Stimulated activated naive CD4-positive, alpha-beta T cell (primary cell): ENCODE results near the gene MAST4.
"Not testable (repeated sequence)": the region's sequence is repeated elsewhere in the genome, so short reads cannot be mapped to it uniquely, and the experiment has no call there.

Experiments used
- DNase-seq, 6 experiments: peaks; one replicate each; lab custom pipeline; 2025; lab: John Stamatoyannopoulos, UW

Gene MAST4

DNA sequence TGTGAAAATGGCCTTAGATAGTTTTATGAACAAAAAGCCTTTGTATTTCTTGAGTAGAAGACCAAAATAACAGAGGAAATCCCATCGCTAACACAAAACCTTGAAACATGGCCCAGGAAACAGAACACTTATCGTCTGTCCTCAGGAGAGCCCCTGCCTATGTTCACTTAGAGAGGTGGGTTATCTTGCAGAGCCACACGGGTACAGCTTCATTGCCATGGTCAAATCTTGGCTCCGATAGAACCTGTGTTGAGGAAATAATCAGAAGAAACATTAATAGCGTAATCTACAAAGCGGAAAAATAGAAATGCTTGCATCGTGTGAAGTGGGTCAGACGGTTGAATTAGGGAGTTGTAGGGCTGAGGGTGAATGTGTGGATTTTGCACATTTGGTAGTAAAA lies 216.1 kb downstream of the MAST4 start:
- DNase-seq, result no peak

DNA sequence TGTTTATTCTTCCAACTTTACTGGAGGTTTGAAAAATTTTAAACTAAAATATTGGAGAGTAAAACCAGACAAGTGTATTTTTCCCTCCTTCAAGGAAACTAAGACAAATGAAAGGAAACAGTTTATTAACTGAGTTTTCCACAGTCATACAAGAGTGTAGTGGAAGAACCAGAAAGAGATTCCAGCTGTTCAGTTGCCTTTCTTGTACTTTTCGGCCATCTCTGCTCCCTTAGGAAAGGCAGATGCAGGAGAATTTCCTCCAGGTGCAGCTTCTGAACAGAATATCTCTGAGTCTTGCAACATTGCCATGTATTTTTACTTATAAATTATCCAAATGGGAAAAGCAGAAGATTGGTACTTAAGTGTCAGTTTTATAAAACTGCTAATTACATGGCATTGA lies 217.1 kb downstream of the MAST4 start:
- no peak for DNase-seq

DNA sequence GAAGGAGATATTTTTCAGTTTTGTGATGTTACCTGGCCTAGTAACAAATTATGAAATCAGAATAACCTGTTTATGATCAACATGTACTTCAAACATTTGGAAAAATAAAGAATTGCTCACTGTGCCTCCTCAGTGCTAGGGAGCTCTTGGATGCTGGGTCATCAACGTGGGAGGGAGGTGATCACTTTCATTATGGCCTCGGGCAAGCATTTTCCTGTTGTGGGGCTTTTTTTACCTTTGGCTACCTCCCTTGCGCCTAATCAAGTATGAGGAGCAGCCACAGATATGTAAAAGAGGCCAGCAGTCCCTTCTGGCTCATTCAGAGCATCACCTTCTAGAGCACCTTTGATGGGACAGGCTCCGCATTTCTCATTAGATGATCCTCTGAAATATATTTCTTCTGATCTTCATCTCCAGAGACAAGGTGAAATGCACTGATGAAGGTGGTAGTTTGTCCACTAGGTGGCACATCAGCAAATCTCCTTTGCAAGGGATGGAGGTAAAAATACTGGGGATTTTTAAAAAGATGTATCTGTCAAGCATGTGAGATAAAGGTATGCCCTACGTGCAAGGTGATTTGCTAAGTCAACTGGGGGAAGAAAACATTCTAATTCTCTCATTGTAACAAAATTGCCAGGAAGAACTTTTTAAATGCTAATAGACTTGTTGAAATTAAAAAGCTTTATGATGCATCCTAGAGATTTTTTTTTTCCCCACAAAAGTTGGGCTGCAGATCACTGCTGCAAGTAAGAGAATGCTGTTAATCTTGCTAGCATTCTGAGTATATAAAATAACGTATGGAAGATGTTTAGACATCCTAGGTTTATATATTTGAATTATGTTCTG lies 218.2 kb downstream of the MAST4 start:
- peak in 4 of 6 experiments; percentile 3 to 44 (median 32) for DNase-seq

DNA sequence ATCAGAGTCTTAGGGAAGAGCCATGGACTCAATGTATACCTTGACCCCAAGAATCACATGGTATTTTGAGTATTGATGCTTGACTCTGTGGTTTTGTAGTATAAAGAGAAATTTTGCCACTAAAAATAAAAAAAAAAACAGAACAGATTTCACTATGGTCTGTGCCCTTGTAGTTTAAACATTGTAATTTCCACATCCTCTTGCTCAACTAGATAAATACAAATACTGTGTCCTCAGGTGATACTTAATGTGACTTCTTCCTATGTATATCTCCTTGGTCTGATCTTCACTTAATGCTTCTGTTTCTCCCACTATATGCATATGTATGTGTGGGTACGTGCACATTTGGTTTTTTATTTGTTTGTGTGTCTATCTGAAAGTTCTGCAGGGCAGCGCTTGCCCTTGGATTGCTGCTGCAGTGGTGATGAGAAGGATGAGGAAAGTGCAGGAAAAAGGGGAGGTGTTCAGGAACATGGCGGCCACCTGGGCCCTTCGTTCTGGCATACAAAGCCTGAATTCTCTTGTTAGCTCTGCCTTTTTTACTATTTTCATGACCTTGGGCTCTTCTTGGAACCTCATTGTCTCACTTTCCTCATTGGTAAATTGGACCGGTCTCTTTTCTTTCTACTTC lies 222.2 kb downstream of the MAST4 start:
- DNase-seq, result no peak

DNA sequence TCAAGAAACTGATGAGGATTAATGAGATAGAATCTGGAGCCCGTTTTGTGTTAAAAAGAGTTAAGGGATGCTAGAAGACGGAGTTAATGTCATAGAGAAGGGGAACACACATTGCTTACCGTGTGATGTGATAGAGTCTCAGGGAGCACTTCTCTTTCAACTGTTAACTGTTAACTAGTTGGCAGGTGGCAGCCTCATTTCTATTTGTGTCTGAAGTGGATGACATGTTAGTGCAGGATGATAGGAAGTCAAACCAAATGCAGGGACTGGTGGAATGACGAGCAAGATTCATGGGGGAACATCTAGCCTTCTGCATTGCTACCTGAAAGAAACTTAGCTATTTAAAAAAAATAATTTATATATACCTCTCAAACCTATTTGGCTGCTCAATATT lies 222.7 kb downstream of the MAST4 start:
- DNase-seq, result no peak

DNA sequence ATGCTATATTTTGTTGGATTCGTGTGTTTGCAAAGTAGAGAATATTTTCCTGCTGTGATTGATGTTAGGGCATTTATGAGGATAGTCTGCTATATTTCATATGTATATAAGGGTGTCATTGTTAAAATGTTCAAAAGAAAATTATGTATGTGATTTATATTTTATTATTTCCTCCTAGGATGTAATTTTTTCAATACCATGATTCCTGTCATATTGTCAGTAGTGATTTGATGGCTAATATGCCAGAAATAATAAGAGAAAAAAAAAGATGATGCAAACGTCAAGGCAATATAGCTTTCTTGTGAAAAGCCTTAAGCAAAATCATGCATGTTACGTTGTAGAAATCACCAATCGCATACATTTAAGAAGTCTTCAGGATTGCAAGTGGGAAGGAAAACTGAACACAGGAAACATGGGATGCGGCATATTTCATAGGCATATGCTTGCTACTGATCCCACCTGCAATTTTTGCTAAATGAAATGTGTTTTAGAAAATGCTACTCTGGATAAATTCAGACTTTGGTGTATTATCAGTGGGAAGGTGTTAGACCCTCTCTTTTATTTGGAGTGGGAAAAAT lies 224.5 kb downstream of the MAST4 start:
- no peak for DNase-seq

DNA sequence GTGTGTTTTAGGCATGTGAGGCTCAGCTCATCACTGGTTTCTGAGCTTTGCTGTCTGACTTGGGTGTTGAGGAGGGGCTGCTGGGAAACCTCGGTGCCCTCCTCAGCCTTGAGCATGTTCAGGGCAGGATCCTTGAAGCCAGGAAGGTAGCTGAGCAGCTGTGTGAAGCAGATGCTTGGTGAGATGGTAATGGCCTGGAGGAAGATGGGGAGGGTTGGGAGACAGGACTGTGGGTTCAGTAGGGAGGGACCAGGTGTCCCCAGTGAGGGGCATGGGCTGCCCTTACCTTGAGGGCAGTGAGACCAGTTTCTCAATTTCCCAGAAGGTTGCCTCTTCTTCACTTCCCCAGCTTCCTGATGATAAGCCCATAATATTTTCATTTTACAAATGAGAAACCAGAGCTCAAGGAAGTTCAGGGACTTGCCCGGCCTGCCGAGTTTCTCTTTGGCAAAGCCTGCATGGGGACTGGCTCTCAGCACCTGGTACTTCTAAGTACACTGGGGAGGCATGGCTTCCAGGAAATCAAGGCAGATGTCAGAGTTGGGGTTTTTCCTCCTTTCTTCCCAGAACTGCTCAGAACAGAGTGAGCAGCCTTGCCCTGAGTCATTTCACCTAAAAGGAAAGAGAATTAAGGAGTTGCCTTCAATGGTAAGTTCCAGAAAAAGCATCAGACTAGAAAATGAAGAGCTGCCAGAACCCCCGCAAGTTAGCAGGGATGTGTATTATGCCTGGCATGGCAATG lies 225.7 kb downstream of the MAST4 start:
- no peak for DNase-seq

DNA sequence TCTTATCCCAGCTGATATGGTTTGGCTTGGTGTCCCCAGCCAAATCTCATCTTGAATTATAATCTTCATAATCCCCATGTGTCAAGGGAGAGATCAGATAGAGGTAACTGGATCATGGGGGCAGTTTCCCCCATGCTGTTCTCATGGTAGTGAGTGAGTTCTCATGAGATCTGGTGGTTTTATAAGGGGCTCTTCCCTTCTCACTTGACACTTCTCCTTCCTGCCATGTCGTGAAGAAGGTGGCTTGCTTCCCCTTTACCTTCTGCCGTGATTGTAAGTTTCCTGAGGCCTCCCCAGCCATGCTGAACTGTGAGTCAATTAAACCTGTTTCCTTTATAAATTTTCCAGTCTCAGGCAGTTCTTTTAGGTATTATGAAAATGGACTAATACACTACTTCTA lies 226.7 kb downstream of the MAST4 start:
- not testable (repeated sequence) for DNase-seq

DNA sequence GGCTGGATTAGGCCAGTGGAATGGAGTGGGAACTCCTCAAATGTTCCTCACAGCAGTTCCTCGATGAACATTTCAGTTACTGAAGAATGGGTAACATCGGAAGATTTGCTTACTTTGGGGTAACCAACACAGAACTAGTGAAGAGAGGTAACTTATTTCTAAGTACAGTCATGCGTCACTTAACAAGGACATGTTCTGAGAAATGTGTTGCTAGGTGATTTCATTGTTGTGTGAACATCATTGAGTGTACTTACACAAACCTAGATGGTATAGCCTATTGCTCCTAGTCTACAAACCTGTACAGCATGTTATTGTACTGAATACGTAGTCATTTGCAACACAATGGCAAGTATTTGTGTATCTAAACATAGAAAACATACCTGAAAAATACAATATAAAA lies 228.3 kb downstream of the MAST4 start:
- DNase-seq, result no peak

DNA sequence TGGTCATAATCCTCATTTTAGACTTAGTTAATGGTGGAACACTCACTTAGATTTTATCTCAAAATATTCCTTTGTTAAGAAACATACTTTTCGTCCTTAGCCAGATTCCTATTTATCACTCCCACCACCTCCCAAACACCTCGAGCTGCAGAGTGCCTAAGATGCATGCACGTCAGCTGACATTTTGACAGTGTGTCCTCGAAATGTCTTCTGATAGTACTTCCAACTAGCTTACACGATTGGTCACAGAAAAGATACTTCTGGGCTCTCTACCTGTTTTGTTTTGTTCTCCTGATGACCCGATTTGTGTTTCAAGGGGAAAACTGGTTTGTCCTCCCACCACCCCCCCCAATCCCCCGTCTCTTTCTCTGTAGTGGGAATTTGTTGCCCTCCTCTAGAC lies 230.1 kb downstream of the MAST4 start:
- DNase-seq, result no peak

DNA sequence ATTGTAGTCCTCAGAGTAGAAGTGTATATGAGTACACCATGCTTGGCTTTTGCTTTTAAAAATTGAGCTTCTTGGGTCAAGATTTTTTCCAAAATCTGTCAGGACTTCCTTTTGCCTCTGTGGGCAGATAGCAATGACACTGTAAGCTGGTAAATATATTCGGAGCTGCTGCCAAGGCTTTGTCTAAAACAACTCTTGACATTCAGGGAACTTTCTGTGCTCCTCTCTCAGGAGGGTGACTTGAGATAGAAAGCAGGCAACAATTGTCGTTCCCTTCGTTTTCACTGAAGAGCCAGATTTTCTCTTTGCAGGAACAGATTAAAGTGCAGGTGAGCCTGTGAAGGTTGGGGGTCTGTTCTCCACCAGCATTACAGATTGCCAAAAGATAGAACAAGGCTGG lies 230.5 kb downstream of the MAST4 start:
- DNase-seq, result no peak

DNA sequence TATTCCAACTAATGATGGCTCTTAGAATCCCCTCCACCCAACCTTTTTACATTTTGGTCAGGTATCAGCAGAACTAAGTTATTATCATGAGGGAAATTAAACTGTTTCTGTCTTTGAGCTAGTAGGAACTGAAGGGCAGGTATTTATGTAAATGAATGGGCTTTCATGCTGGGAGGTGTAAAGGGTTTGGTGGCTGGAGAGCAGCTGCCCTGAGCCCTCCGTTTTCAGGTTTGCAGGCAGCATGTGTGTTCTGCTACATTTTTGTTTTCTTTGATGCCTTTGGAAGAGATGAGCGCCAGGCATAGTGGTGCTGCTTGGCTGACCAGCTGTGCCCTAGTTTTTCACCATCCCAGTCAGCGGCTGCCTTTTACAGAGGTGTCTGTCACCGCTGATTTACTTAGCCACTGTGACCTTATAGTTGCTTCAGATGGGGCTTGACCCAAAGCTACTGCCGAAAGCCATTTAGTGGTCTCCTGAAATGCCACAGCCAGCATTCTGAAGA lies 231.9 kb downstream of the MAST4 start:
- DNase-seq, result no peak

DNA sequence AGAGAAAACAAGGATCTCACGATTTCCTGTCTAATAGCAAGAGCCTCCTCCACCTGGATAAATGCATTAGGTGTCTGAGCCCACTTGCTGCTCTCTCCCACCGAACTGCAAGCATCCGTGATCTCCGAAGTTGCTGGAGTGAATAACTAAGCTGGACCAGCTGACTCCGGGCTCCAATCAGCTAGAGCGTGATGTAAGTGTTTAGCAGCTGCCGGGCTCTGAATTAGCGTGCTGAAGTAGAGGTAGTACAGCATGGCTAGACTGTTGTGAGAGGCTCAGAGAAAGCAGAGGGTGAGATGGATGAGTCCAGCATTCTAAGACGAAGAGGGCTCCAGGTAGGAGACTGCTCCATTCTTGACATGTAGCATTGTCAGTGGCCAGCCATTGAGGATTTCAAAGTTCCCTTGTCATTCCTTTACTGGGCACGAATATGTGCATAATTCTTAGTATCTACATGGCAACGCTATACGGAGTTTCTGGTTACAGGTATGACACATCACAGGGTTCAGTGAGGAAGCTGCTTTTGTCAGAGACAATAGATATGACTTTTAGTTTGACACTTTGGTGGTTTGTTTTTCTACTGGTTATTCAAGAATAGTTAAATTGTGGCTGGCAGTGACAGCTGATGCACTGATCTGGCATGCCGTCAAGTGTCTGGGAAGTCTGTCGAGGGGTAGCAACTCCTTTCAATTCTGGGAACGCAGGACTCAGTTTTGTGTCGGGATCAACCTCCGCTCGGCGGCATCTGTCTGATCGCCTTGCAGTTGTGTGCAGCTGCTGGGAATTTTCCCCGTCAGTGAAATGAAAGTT lies 232.6 kb downstream of the MAST4 start:
- peak in 5 of 6 experiments; percentile 16 to 77 (median 60) for DNase-seq

DNA sequence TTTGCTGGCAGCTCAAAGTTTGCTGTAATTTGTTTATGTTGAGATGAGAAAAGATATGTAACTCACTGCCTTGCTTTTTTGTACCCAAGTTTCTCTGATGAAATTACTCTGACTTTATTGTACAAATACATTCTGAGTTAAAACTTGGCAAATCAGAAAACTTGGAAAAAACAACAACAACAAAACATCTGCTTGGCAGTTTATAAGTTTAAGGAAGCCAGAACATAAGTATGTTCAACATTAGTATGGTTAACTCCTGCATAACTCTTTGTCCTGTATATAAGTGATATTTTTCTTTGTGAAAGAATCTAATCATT lies 233.1 kb downstream of the MAST4 start:
- DNase-seq, result no peak

DNA sequence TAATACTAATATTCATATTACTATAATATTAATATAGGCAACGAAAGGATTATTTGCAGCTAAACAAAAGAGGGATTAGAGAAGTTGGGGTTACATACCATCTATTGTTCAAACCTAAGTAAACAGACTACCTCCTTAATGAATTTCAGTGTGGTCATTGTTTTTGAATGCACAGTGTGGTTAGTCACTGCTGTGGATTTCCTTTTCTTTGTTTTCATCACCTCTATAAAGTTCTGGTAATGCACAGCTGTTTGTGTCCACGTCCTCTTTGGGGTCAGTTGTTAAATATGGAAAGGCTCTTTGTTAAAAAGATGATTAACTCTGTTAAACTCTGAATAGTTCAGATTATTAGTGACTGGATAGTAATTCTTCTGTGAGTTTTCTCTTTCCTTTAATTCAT lies 233.6 kb downstream of the MAST4 start:
- DNase-seq, result no peak

DNA sequence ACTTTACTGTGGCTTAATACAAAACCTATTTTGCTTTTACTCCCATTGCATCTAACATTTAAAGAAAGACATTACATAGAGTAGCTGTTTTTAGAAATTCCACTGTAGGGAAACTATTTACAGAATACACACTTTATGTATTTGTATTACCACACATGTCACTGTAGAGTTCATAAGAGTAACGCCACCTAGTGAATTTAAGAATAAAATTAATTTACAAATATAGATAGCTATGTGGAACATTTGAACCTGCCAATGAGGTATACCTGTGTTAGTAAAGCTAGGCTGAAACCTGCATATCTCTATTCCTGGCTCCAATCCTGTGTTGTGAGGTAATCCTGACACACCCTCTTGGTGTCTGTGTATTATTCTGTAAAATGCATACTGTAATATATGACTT lies 234.4 kb downstream of the MAST4 start:
- no peak for DNase-seq

DNA sequence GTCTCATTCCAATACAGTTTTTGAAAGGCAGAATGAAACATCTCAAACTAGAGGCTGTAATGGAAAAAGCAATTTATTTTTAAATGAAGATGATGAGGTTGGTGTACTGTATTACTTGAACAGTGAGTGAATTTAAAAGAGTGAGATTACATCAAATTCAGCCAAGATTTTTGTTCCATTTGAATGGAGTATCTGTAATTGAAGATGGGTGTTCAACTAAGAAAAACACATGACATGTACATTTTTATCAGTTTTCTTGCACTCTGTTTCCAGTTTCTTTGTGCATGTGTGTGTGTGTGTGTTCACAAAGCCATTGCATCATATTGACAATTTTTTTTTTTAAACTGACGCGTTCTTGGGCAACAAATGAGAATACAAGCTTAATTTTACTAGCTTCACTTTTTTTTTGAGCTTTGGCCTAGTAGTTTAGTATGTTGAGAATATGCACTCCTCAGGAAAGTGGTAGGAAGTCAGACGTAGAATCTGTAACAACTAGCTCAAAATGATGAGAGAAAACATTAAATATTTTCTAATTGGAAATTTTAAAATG lies 243.5 kb downstream of the MAST4 start:
- no peak for DNase-seq

DNA sequence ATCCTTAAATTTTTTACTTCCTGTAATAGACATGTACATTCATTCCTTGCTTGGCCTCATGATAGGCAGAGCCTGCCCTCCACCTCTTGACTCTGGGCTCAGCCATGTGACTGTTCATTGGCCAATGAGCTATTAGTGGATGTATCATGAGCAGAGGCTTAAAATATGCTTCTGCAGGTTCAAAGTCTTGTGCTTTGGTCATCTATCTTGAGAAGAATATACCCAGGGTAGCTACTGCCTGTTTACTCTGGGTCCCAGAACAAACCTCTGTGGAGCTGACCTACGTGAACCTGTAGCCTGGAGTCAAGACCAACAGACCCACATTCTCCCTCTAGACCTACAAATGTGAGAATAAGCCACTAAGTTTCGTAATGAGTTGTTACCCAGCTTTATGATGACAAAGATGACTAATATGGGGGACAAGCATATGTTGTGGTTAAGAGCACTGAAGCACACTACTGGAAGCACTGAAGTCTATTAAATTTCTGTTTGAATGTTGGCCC lies 244.4 kb downstream of the MAST4 start:
- no peak for DNase-seq

DNA sequence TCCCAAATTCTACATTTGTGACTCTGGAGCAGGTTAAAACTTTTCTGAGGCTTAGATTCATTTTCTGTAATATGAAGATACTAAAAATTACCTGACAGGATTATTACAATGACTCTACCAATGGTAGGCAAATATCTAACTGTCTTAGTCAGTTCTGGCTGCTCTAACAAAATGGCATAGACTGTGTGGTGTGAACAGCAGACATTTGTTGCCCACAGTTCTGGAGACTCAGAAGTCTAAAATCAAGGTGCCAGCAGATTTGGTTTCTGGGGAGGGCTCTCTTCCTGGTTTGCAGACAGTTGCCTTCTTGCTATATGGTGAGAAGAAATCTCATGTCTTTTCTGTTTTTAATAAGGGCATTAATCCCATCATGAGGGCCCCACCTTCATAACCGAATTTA lies 245.1 kb downstream of the MAST4 start:
- no peak for DNase-seq

DNA sequence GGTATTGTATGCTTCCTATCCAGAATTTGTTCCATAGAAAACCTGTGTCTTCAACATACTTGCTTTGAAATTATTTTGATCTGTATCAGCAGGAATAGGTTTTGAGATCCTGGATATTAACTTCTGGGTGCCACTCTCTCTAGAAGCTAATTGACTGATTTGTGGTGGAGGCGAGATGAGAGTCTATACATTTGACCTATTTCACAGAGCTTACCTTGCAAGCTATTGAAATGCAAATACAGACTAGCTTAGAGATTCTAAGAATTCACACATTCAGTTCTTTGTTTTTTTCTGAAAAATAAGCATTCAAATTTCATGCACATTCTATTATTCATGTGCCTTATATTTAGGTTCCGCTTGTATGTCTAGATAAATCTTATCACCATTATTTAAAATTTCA lies 246.3 kb downstream of the MAST4 start:
- no peak for DNase-seq

DNA sequence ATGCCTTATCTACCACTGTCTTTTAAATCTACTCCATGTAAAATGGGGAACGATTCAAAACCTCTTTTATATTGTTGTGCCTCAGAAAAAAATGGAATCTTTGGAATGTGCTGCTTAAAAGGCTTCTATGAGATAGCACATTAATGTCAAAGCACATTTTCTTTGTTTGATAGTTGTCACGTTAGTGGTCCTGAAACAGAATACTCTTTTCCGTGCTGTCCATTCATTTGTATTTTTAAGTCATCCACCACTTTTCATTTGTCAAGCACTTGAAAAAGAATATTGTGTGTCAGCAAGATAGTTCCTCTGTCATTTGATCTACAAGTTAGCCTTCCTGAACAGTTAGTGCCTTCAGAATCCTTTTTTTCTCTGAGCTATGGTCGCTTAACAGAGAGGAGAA lies 246.9 kb downstream of the MAST4 start:
- no peak for DNase-seq
